Keratinocyte (primary cell): ENCODE data around the gene HMGXB3. TPM values are rescaled to one million over a fixed set of nuclear protein-coding genes. Genes with fewer than 3 reads are reported as not detected.

Experiments used
- DNase-seq: peaks from one replicate; pipeline ENCODE4 v3.0.0-alpha.2; 2011; ENCODE audit warnings: low read depth, missing footprints, low spot score
- FAIRE-seq: peaks from 2 replicates; lab custom pipeline; 2011; peaks lifted over from hg19 to GRCh38; lab: Jason Lieb, UNC
- H2AFZ ChIP-seq: 2 replicates; pipeline ENCODE4 v1.6.0; 2012; ENCODE audit warnings: low read length, control low read depth, inconsistent platforms; ENCODE audit not compliant: control insufficient read depth
- H3K27ac ChIP-seq: 2 replicates; pipeline ENCODE4 v1.5.1; 2011; ENCODE audit warnings: low read length; ENCODE audit not compliant: control insufficient read depth, insufficient read depth
- H3K27me3 ChIP-seq: 3 replicates; pipeline ENCODE4 v1.6.0; 2011; ENCODE audit warnings: low read length; ENCODE audit not compliant: control insufficient read depth, insufficient read depth; ENCODE audit errors: extremely low read depth
- H3K36me3 ChIP-seq, 2 experiments: 2 replicates in 1 of 2; 3 replicates in 1 of 2; pipeline ENCODE4 v1.5.1; 2011; ENCODE audit warnings: low read length in 2 of 2, mild to moderate bottlenecking in 1 of 2; ENCODE audit not compliant: control insufficient read depth in 2 of 2, insufficient read depth in 2 of 2; ENCODE audit errors: extremely low read depth in 1 of 2
- H3K4me1 ChIP-seq: 3 replicates; pipeline ENCODE4 v1.5.1; 2011; ENCODE audit warnings: low read length; ENCODE audit not compliant: control insufficient read depth, insufficient read depth; ENCODE audit errors: extremely low read depth
- H3K4me2 ChIP-seq: 3 replicates; pipeline ENCODE4 v1.6.0; 2011; ENCODE audit warnings: low read depth, low read length; ENCODE audit not compliant: control insufficient read depth, insufficient read depth; ENCODE audit errors: extremely low read depth
- H3K4me3 ChIP-seq, 3 experiments: fragments of 200-600 bp in 1 of 3; sonication (generic) in 1 of 3; 2 replicates in 2 of 3; 3 replicates in 1 of 3; pipeline ENCODE4 v1.5.1; 2011 to 2016; ENCODE audit warnings: low read length in 3 of 3, mild to moderate bottlenecking in 3 of 3, control low read depth in 2 of 3, inconsistent platforms in 1 of 3, low read depth in 1 of 3, mixed read lengths in 1 of 3, mixed run types in 1 of 3, moderate library complexity in 1 of 3; ENCODE audit not compliant: control insufficient read depth in 2 of 3, insufficient read depth in 2 of 3; ENCODE audit errors: extremely low read depth in 1 of 3
- H3K79me2 ChIP-seq: 2 replicates; pipeline ENCODE4 v1.6.0; 2012; ENCODE audit warnings: low read length; ENCODE audit not compliant: control insufficient read depth, insufficient read depth
- H3K9ac ChIP-seq: 3 replicates; pipeline ENCODE4 v1.6.0; 2011; ENCODE audit warnings: low read length; ENCODE audit not compliant: control insufficient read depth, insufficient read depth; ENCODE audit errors: extremely low read depth
- H3K9me1 ChIP-seq: 3 replicates; pipeline ENCODE4 v1.6.0; 2011; ENCODE audit warnings: low read length; ENCODE audit not compliant: control insufficient read depth, insufficient read depth; ENCODE audit errors: extremely low read depth
- H3K9me3 ChIP-seq: 2 replicates; pipeline ENCODE4 v1.5.1; 2012; ENCODE audit warnings: low read depth, low read length; ENCODE audit not compliant: control insufficient read depth
- H4K20me1 ChIP-seq: 3 replicates; pipeline ENCODE4 v1.6.0; 2011; ENCODE audit warnings: low read length; ENCODE audit not compliant: control insufficient read depth, insufficient read depth; ENCODE audit errors: extremely low read depth
- EZH2 ChIP-seq: IDR thresholded peaks from one replicate; pipeline ENCODE4 v1.6.1; 2012; ENCODE audit warnings: inconsistent platforms, mild to moderate bottlenecking, low read length, moderate library complexity
- dilution Hi-C: fragments of 300-500 bp; cut with MboI; formaldehyde crosslinking; loops from one replicate; pipeline ENCODE4 v1.7.0; 2020; ENCODE audit warnings: low sequenced_read_pairs; ENCODE audit not compliant: extremely low pct_ligation_motif_present
- polyA plus RNA-seq, 5 experiments: library from polyadenylated mRNA; depleted of rRNA in 3 of 5; stranded (reverse) in 3 of 5; stranded (forward) in 1 of 5; unstranded in 1 of 5; fragments of >200 nt; gene quantifications; 1 replicate in 1 of 5; 2 replicates in 3 of 5; 3 replicates in 1 of 5; pipeline versions ENCODE4 v1.2.1 to v1.2.3, GENCODE V29; 2011 to 2012; ENCODE audit warnings: missing spikeins in 2 of 5, low read depth in 1 of 5, low replicate concordance in 1 of 5
- TF ChIP-seq, protein P1 (sequence below), 3 experiments: IDR thresholded peaks in 1 of 3; conservative IDR thresholded peaks in 1 of 3; optimal IDR thresholded peaks in 1 of 3; 2 replicates in 2 of 3; 3 replicates in 1 of 3; pipeline versions ENCODE3 to v1.5.1; 2011; ENCODE audit warnings: low read length in 3 of 3, mild to moderate bottlenecking in 3 of 3, moderate library complexity in 2 of 3, control low read depth in 1 of 3, inconsistent platforms in 1 of 3; ENCODE audit not compliant: insufficient read depth in 2 of 3; ENCODE audit errors: extremely low read depth in 1 of 3

Gene HMGXB3
- polyA plus RNA-seq, 1 donor (not counting 4 experiments of a cell fraction or from before 2014, with no cell fraction given), result 39.4 TPM

DNA sequence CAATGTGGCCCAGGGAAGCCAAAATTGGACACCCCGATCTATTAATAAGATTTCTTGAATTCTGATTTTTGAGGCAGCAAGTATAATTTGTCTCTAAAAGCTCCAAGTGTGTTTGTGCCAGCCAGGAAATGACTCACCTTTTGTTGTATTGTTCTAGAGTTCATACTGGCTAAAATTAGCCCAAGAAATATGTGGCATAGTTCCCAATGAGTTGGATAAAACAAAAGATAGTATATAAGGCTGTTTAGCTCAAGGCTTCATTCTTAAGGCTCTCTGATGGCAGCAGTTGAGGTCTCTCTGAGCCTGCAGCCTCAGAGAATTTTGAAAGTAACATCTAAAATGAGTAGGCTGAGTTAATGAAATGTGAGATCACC is 21.6 kb downstream of the HMGXB3 start:
- H3K9me1 ChIP-seq, result no peaks in the 10 kb centered on the region
- peak overlapping the region in 2 of 3 experiments; percentile 15 to 33 for H3K4me3 ChIP-seq
- FAIRE-seq, result peak; percentile 69
- peak overlapping the region; percentile 83 for H3K27ac ChIP-seq
- H4K20me1 ChIP-seq, result no peaks in the 10 kb centered on the region
- peaks cover 49% of the 10 kb centered on the region for H3K4me1 ChIP-seq
- DNase-seq, result peak; percentile 54
- no peaks in the 10 kb centered on the region for H3K9me3 ChIP-seq
- peak overlapping the region; percentile 84 for H3K4me2 ChIP-seq
- H3K9ac ChIP-seq, result peak overlapping the region; percentile 33
- H3K79me2 ChIP-seq, result peaks cover 25% of the 10 kb centered on the region
- dilution Hi-C loops, result no loop called here
- no peak overlapping the region for H2AFZ ChIP-seq
- no peaks in the 10 kb centered on the region for H3K27me3 ChIP-seq
- no peak for TF ChIP-seq EZH2
- TF ChIP-seq, protein P1, sequence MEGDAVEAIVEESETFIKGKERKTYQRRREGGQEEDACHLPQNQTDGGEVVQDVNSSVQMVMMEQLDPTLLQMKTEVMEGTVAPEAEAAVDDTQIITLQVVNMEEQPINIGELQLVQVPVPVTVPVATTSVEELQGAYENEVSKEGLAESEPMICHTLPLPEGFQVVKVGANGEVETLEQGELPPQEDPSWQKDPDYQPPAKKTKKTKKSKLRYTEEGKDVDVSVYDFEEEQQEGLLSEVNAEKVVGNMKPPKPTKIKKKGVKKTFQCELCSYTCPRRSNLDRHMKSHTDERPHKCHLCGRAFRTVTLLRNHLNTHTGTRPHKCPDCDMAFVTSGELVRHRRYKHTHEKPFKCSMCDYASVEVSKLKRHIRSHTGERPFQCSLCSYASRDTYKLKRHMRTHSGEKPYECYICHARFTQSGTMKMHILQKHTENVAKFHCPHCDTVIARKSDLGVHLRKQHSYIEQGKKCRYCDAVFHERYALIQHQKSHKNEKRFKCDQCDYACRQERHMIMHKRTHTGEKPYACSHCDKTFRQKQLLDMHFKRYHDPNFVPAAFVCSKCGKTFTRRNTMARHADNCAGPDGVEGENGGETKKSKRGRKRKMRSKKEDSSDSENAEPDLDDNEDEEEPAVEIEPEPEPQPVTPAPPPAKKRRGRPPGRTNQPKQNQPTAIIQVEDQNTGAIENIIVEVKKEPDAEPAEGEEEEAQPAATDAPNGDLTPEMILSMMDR (optimal IDR thresholded peaks at IDR 0.05 in 1 of 3, IDR thresholded peaks at IDR 0.05 in 1 of 3, conservative IDR thresholded peaks at IDR 0.05 in 1 of 3; ENCODE audit: extremely low read depth in 1 of 3, insufficient read depth in 2 of 3, low read length in 3 of 3), result no peak
- H3K36me3 ChIP-seq, result peaks cover 36 to 45% of the 10 kb centered on the region in 2 experiments

GRCh38 chr5:150022681-150023080 is 22.1 kb downstream of the HMGXB3 start:
- Histone ChIP-seq H4K20me1 (no peaks in the 10 kb centered on the region), H3K27me3 (no peaks in the 10 kb centered on the region), H3K9ac (peak overlapping the region; percentile 33), H3K9me1 (no peaks in the 10 kb centered on the region), H3K4me3 (peak overlapping the region in 2 of 3 experiments; percentile 17 to 33), H3K79me2 (peaks cover 25% of the 10 kb centered on the region), H2AFZ (no peak overlapping the region), H3K4me1 (peaks cover 43% of the 10 kb centered on the region), H3K36me3 (peaks cover 36 to 50% of the 10 kb centered on the region in 2 experiments), H3K4me2 (peak overlapping the region; percentile 84), H3K27ac (peak overlapping the region; percentile 83), H3K9me3 (no peaks in the 10 kb centered on the region)
- TF ChIP-seq EZH2, result no peak
- TF ChIP-seq, protein P1 (optimal IDR thresholded peaks at IDR 0.05 in 1 of 3, IDR thresholded peaks at IDR 0.05 in 1 of 3, conservative IDR thresholded peaks at IDR 0.05 in 1 of 3; ENCODE audit: extremely low read depth in 1 of 3, insufficient read depth in 2 of 3, low read length in 3 of 3), result no peak
- no peak for DNase-seq
- dilution Hi-C loops, result no loop called here
- no peak for FAIRE-seq
